Caki2 (cell line): ENCODE data around the gene MCCC2. TPM values are rescaled to one million over a fixed set of nuclear protein-coding genes. Genes with fewer than 3 reads are reported as not detected.
"Not testable (repeated sequence)": the region's sequence is repeated elsewhere in the genome, so short reads cannot be mapped to it uniquely, and the experiment has no call there.

ENCODE experiments used
- DNase-seq: peaks from one replicate; pipeline ENCODE4 v3.0.0-alpha.2; 2015; ENCODE audit warnings: low read depth
- in situ Hi-C: cut with HindIII; loops from 2 replicates; pipeline ENCODE4 v1.10.0; 2016; ENCODE audit warnings: low sequenced_read_pairs, low pct_unique_long_range_greater_than_20kb, mixed read lengths
- total RNA-seq: library from RNA; depleted of rRNA; stranded (reverse); fragments of >200 nt; shearing (Covaris generic); gene quantifications from 2 replicates; pipeline ENCODE4 v1.2.3, GENCODE V29; 2014; ENCODE audit warnings: low replicate concordance

MCCC2 gene
- total RNA-seq, 1 experiment from 2014 or later: 35.1 TPM

DNA sequence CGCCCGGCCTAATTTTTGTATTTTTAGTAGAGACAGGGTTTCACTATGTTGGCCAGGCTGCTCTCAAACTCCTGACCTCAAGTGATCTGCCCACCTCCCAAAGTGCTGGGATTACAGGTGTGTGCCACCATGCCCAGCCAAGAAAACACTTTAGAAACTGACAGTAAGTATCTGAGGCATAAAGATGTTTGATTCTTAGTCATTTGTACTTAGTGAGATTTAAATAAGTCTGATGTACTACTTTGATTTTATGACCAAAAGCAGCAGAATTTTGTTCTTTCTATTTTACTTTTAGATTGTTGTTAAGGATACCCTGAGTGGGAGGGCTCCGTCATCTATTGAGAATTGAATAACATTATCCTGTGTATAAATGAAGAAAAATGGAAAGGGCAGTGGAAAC lies 63.8 kb downstream of the MCCC2 start:
- in situ Hi-C loops, DNase-seq: not testable (repeated sequence)

DNA sequence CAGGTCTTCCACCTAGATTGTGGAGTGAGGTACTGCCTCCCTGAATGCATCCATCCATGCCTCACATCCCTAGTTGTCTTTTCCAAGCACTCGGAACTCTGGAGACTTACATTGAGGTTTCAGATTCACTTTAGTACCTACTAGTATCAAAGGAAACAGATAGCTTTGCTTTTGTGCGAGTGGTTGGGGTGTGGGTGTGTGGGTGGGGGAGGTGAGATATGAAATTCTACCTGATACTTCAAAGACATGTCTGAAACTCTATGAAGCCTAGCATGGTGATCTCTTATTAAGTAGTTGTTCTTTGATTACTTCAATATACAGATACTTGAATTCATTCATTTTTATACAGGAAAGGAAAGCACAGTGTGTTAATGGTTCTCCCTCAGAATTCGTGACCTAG lies 64.4 kb downstream of the MCCC2 start:
- DNase-seq: no peak
- in situ Hi-C loops: no loop called here

DNA sequence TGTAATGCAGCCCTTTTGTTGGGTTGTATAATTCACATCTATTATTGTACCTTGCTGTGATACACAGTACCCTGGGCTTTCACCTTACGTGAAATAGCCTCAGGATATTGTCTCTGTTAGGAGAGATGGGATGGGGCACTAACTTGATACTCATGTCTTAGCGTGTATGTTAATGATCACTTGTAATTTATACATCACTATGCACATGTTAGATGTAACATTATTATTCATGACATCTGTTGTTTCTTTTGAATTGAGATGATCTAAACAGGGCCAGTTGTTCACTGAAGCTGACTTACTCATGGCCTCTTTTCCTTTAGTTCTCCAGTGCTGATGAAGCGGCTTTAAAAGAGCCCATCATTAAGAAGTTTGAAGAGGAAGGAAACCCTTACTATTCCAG lies 65.2 kb downstream of the MCCC2 start:
- DNase-seq: no peak
- in situ Hi-C loops: no loop called here

DNA sequence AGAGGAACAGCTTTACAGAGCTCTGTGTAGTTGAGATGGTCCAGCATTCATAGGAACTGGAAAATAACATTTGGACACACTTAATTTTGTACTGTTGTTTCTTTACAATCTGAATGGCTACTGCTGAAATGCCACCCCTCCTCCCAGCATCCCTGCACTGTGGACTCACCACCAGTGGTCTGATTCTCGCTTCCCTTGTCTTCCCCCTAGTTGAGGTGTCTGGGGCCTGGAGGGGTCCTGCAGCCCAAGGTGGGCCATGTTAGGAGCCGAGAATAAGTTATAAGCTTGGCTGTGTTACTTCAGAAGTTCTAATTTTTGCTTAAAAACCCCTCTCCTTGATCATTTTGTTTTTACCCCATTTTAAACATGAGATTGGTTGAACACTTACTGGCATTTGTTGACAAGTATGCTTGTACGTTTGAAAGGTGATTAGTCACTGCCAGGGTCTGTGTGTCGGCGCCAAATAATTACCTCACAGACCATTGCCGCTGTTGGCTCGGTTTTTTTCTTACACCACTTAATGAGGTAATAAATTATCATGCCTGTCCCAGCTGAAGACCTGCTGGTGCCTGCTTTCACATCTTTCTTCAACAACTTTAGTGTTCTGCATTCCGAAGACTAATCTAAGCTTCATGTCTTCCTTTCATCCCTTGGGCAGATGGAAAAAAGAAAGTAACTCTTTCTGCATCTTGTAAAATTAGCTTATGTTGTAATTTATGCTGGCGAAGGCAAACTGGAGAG lies 65.8 kb downstream of the MCCC2 start:
- peak; percentile 12 for DNase-seq

DNA sequence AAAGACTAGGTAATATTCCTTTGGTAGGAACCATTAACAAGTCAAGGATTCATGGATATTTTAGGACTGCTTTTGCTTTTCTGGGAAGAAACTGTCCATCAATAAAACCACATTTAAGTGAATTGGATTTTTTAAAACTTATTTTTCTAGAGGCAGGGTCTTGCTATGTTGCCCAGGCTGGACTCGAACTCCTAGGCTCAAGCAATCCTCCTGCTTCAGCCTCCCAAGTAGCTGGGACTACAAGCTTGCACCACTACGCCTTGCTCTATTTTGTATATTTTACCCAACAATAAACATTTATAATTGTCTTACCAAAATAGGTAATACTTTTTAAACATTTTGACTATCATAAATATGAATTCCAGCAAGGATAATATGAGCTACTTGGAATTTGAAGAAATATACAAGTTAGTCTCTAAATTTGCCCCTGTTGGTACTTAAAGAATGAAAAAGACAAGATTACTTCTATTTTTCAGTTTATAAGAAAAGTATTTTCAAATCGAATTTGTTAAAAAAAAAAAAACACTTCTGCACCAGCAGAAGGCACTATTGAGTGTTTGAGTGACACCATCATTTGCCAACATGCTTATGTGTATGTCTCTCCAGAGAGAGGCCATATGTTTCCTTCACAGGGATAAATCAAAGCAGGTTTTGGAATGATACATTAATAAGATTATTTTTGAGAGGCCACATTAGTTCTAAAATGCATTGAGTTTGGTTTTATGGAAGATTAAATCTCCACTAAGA lies 71.9 kb downstream of the MCCC2 start:
- DNase-seq: no peak
- in situ Hi-C loops: no loop called here

More for the DNA sequence above, 65.8 kb downstream of the MCCC2 start:
- in situ Hi-C loops: no loop called here

DNA sequence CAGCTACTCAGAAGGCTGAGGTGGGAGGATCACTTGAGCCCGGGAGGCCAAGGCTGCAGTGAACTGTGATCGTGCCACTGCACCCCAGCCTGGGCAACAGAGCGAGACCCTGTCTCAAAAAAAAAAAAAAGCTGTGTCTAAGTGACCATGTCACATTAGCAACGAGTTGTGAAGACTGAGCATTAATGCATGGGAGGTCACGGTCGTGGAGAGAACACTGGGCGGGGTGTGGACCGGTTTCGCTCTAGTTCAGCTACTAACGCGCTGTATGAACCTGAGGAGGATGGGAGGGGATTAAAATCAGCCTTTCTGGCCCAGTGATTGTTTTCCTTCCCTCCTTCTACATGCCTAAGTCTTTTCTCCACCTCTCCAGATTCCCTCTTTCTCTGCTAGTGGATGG lies 75.2 kb downstream of the MCCC2 start:
- in situ Hi-C loops: no loop called here
- DNase-seq: peak; percentile 65

DNA sequence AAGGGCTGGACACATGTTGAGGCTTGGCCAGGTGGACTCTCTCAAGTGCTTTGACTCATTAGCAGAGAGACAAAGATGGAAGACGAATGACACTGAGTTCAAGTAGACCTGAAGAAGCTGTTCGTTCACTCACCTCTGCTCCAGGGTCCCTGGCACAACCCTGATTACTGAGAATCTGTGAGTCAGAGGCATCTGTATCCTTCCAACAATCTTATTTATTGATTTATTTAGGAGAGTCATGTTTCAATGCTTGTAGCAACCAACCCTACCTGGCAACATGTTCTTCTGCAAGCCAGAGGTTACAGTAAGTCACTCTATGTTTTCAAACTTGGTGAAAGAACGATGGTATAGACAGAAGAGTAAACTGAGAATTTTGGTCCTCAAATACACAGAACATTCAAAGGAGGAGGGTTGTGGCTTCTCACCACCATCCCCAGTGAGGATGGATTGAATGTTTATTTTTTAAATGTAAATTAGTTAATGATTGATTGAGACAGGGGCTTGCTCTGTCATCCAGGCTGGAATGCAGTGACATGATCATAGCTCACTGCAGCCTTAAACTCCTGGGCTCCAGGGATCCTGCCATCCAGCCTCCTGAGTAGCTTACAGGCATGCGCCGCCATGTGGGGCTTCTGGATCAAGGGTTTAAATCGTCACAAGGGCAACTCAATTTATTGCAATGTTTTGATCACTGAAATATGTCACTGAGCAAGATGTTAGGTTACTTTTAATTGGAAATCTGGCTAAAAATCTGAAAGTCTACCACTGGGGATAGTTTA lies 76.2 kb downstream of the MCCC2 start:
- in situ Hi-C loops: no loop called here
- DNase-seq: peak; percentile 52

DNA sequence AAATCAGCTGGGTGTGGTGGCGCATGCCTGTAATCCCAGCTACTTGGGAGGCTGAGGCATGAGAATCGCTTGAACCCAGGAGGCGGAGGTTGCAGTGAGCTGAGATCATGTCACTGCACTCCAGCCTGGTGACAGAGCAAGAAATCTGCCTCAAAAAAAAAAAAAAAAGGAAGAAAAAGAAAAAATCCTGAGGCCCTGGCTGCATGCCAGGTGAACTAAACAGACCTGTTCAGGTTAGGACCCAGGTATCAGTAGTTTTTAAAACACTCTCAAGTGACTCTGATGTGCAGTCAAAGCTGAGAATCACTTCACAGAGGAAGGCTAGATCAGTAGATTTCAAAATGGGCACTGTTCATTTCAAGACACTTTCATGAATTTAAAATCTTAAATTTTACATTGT lies 77.5 kb downstream of the MCCC2 start:
- in situ Hi-C loops, DNase-seq: not testable (repeated sequence)

DNA sequence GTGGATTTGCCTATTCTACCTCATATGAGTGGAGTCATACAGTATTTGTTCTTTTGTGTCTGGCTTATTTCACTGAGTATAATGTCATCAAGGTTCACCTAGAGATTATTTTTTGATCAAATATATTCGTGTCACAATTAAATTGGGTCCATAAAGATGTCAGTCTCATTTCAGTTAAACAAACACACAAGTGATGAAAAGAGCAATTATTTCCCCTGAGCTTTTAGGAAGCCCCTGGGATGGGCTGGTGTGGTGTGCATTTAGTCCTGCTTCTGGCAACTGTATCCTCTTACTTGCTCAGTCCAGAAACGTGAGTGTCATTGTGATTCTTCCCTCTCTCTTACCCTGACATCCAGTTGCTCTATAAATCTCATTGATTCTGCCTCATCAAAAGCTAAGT lies 79.2 kb downstream of the MCCC2 start:
- in situ Hi-C loops: no loop called here
- no peak for DNase-seq

DNA sequence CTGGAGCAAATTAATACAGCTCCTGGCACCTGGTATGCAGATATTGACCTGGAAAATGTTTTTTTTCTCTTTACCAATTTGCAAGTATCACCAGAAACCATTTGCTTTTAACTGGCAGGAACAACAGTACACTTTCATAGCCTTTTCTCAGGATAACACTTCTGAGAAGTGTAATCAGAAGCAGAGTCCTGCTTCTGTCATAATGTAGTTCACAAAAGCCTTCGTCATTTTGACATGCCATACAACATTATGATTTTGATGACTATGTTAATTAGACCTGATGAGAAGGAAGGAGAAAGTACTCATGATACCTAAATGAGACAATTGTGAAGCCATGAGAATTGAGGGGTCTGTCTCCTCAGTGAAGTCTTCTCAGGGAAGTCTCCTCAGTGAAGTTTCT lies 90.8 kb downstream of the MCCC2 start:
- in situ Hi-C loops: no loop called here
- DNase-seq: no peak

DNA sequence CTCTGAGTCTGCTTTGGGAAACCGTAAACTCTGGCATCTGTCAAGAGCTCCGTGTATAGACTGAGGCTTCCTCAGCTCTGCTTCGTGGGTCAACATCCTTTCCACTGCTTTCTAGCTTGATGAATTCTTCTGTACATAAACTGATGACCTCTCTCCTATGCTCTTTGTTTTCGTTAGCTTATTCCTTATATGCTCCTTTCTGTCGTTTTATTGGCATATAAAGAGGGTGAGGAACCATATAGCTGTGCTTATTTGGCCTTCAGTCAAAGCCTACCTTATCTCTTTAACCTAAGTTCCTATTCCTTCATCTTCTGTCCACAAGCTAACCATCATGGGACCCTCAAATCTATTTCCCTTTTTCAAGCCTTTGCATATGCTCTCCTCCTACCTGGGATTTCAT lies 92.6 kb downstream of the MCCC2 start:
- in situ Hi-C loops: no loop called here
- no peak for DNase-seq

DNA sequence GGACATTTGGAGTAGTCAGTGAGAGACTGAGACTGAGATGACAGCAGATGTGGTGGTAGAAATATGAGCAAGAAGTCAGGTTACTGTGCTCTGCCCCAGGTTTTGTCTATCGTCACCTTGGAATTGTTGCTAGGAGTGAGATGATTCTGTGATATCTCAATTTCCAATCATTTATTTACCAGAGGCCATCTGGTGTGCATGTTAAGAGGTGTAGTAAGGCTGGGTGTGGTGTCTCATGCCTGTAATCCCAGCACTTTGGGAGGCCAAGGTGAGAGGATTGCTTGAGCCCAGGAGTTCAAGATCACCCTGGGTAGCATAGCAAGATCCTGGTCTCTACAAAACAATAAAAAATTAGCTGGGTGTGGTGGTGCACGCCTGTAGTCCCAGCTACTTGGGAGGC lies 93.4 kb downstream of the MCCC2 start:
- no peak for DNase-seq
- in situ Hi-C loops: no loop called here

DNA sequence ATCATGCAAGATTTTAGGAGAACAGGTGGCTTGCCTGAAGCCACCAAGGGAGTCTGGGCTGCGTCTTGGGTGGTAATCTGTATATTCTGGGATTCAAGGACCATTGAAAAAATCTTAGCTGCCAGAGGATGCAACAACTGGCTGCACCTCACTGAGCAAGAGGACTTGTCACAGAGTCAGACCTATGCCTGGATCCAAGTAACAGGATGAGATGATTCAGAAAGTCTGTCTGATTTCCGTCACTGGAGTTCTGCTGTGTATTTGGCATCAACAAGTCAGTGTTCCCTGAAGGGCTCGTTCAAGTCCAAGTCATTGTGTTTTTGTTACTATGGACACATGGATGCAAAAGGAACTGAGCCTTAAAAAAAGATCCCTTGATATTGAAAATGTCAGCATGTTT lies 94.2 kb downstream of the MCCC2 start:
- DNase-seq: peak; percentile 25
- in situ Hi-C loops: no loop called here

DNA sequence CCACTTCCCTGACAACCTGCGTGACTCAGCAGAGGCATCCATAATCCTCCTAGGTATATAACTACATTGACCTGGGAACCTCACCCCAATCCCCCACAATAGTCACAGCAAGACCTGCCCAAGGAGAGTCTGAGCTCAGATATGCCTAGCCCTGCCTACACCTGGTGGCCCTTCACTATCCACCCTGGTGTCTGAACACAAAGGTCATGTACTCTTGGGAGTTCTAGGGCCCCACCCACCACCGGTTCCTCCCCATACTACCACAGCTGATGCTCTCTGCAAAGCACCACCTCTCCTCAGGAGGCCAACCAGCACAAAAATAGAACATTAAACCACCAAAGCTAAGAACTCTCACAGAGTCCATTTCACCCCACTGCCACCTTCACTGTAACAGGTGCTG lies 97.2 kb downstream of the MCCC2 start:
- DNase-seq: no peak
- in situ Hi-C loops: no loop called here

DNA sequence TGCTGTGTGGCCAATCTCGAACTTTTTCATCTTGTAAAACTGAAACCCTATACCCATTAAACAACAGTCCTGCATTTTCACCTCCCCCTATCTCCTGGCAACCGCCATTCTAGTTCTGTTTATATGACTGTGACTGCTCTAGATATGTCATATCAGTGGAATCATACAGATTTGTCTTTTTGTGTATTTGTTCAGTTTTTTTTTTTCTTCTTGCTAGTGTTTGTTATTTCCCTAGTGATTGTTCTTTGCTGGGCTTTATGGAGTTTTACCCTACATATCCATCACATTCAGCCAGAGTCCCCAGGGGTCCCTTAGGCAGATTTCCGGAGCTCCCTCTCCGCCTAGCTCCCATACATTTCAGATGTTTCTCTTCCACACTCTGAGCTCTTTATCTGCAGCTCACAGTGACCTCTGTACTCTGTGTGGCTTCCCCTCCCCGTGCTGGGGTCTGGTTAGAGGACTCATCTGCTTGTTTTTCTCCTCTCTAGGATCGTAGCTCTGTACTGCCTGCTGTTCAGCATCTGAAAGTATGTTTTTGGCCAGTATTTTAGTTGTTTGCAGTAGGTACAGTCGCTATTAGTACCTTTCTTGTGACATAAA lies 106.8 kb downstream of the MCCC2 start:
- in situ Hi-C loops: no loop called here

DNA sequence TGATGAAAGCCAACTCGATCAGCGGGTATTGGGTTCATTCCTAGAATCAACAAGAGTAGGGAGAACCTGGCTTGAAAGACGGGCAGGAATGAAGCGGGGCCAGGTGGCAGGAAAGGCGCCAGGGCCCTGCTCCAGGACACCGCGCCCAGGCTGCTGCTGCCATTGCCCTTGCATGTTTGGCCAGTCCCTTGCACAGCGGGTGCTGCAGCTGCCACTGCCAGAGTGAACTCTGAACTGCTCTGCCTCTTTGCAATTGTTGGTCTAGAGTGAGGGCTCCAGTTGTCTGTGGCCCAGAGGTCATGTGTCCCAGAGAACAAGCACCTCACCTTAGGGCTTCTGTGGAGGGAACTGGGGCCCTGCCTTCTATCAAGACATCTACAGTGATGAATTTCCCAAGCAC lies 107.9 kb downstream of the MCCC2 start:
- DNase-seq: no peak
- in situ Hi-C loops: no loop called here

More for the DNA sequence above, 106.8 kb downstream of the MCCC2 start:
- DNase-seq: no peak

DNA sequence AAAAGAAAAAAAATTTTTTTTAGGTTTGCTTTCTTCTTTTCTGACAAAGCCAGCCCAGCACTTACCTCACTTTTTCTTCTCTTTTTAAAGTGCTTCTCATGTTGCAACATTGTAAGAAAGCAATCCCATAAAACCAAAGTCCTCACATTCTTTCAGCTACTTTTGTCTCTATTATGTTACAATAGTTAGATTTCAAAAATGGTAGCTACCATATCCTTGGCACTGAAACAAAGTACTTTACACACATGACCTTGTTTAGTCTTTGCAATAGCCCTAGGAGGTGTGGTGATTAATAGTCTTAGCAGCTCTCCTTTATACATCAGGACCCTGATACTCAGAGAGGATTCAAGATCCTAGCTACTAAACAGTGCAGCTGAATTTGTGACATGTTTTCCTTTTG lies 108.5 kb downstream of the MCCC2 start:
- no peak for DNase-seq
- in situ Hi-C loops: no loop called here

DNA sequence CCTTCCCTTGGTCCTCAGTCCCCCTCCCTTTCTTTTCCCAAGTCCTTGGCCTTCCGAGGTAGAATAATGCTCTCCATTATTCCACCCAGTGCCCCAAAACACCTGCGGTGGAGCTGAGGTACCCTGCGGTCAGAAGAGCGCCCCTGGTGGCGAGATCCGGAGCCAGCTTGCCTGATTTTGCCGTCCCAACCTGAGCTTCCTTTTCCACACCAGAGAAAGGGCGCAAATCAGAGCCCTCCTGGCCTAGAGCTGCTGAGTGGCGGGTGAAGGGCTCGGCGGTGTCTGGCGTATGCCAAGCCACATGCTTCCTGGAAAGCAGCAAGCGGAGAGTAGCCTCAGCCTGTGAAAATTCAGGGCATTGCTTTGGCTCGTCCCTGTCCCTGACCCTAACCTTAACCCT lies 110.8 kb downstream of the MCCC2 start:
- DNase-seq: no peak
- in situ Hi-C loops: no loop called here

DNA sequence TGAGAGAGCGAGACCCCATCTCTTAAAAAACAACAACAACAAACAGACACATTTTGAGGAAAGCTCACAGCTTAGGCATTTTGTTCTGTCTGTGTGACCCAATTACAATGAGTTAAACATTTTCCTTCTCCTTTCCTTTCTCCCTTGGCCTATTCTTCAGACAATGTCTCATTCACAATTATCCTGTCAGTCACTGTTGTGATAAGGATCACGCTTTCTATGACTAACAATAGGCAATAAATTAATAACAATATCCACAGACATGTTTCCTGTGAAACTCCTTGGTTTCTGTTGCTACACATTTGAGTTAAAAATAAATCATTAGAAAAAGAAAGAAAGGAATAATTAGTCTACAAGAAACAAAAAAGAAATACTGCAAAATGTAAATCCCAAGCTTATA lies 112.1 kb downstream of the MCCC2 start:
- peak; percentile 49 for DNase-seq
- in situ Hi-C loops: no loop called here
